ENCODE data around the gene DST.
A peak's percentile ranks its signal among the peaks of the same experiment; 100 is the strongest.

The DST gene

DNA sequence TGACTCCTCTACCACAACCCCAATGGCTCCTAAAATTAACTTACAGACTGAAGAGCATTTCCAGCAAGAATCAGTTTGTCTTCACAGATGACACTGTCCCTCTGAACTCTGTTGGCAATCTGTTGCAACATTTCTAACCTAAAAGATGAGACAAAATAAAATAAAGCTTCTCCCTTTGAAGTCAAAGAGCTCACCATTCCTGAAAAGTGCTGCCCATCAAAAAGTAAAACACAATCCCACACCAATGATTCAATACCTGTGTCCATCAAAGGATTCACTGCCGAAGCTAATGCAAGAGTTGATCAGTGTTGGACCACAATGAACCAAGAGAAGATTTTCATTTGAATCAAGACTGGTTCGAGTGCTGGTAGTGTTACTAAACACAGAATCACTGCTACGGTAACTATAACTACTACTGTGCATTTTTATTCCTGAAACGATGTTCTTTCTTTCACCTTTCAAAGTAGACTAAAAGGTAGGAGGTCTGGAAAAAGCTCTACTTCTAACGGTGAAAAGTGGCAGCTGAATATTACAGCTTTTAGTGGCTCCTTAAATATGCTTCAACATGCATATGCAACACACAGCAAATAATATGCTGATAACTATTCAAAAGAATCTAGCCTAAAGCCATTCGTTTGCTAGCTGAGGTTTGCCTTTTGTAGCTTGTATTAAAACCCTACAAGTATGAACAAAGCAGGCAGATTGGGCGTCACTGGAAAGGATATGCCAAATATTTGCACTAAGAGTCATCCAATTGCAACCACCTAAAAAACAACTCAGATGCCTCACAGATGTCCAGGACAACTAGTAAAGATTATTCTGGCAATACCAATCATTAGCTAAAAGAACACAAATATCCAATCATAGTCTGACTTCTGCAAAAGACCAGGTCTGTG lies at the start of gene DST:
TSS of gene DST (minus strand) at position 524 of the 896 bp plus-strand sequence.
- DNase-seq (ENCODE audit: low read depth) = peak; percentile 90

DNA sequence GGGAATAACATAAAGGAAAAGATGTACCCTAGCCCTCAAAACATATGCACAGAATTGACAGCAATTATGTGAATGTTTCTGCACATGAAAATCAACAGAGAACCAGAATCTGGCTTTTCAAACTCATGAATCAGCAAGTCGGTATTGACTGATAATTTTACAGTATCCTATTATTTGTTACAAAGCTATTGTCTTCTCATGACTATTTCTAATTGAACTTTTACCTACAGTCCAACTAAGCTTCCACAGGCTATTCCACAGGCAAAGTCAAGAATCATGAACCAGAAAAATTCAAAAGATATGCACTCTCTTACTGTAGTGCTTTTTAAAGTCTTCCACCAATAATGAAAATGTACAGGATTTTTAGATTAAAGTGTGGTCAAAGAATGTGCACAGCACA lies 49.1 kb upstream of the DST start:
- DNase-seq (ENCODE audit: low read depth) = no peak

DNA sequence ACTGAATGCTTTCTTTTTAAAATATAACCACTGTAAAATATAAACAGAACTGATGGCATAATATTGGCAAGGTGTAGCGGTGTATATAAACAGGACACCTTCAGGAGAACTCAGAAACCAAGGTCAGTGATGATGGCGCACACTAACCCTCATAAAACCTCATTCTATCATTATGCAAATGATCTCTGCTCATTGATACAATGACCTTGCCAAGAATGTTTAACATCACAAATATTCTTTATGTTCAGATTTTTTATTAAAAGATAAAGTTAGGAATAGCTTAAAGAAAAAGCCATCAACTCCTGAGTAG lies 48.6 kb upstream of the DST start:
- no peak for DNase-seq (ENCODE audit: low read depth)

DNA sequence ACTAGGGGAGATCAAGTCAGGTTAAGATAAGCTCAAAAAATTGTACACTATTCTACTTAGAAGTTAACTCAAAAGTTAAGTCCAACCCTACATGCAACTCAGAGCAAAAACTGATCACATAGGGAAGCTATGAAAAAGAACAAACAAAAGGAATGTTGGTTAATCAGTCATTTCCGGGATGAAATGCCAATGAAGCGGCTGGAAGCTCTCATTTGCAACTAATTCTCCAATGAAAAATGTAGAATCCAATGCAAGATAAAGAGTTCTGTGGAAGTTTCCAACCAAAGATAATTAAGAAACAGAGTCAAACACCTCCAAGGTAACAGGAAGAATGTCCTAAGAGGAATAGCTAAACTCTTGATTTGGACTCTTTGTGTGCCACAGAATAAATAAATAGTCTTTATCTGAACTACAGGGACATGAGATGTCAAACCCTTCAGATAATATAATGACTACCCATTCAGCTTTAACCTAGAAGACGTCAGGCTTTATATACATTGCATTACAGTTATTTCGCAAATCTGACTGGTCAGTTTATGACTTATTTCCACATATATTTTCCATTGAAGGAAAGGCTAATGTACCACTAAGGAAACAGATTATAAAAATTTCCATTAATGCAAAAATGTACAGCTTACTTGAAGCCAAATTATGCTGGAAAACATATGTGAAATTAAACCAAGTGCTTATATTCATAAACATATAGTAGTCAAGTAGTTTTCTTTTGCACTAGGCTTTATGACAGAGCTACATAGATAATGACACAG lies 48.0 kb upstream of the DST start:
- peak; percentile 50 for DNase-seq (ENCODE audit: low read depth)

DNA sequence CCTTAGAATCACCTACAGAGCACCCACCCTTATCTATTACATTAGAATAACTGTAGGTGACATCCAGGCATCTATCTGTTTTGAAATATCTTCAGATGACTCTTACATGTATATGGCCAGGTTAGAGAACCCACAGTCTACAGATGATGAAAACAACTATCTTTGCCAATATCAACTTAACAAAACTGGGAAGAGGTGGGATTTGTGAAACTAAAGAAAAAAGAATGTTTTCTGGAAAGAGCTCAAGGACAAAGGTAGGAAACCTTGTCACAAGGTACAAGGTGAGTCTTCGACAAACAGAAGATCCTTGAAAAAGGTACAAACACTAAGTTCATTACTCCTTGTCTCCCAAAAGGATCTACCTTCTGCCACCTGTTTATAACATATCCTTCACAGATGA lies 47.0 kb upstream of the DST start:
- DNase-seq (ENCODE audit: low read depth) = no peak

DNA sequence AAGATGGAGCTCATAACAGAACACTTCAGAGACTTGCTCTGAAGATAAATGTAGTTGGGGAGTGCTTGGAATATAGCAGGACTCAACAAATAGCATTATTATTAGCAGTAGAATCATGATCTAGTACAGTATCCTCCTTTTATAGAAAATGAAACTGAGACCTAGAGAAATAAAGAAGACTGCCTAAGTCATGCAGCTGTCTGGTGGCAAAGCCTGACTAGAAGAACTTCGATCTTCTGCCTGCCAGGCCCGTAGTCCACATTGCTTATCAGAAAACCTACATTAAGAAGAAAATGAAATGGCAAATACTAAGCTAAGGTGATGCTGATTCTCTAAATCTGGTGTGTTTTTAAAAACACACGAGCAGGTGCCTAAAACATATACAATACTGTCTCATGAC lies 46.4 kb upstream of the DST start:
- no peak for DNase-seq (ENCODE audit: low read depth)

DNA sequence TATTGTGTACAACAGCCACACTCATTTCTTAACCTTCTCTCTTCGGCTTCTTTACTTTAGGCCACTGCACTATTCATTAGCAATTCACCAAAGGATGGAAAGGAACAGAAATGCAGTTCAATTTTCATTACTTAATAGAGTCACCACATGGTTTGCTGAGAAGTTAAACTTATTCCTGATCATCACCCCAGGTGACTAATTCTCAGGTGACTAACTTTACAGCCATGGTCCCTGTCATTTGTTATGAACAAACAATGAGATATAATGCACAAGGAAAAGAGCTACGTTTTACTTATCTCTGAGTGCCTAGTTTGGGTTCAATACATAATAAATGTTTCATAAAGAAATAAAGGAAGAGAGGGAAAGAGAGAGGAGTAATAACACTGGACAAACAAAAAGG lies 45.8 kb upstream of the DST start:
- DNase-seq (ENCODE audit: low read depth) = no peak

DNA sequence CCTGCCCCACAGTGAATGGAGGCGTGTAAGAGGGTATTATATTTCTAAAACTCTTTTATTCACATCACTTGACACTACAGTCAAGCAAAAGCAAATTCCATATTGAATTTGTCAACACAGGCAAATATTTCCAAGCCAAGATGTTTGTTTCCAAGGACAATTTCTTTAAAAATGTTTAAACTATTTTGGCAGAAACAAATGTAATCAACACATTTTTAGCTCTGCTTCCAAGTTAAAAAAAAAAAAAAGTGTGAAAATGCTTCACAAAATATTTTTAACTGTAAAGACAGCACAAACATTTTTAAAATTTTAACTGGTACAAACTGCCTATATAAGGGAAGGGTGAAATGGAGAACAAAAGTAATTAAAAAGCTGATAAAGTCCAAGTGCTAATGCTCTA lies 44.9 kb upstream of the DST start:
- DNase-seq (ENCODE audit: low read depth) = no peak

DNA sequence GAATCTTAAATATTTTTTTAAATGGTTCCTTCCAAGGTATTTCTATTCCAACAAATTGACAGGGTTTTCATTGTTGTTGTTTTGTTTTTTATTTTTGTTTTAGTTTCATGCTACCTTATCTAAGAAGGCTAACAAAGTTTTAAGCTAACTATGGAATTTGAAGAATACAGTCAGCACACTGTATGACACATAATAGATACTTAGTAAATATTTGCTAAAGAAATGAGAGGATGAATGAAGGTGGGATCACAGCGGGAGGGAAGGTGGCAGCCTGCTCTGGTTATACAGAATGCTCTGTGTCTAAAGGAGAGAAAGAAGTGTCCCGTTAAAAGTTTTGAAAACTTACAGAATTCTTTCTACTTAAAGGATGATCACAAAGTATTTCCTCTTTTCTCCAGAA lies 43.7 kb upstream of the DST start:
- no peak for DNase-seq (ENCODE audit: low read depth)

DNA sequence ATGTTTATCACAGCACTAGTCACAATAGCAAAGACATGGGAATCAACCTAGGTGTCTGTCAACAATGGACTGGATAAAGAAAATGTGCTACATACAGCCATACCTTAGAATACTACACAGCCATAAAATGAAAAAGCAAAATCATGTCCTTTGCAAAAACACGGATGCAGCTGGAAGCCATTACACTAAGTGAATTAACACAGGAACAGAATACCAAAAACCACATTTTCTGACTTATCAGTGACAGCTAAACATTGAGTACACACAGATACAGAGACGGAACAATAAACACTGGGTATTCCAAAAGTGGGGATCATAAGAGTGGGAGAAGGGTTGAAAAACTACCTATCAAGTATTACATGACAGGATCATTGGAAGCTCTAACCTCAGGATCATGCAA lies 43.3 kb upstream of the DST start:
- no peak for DNase-seq (ENCODE audit: low read depth)

DNA sequence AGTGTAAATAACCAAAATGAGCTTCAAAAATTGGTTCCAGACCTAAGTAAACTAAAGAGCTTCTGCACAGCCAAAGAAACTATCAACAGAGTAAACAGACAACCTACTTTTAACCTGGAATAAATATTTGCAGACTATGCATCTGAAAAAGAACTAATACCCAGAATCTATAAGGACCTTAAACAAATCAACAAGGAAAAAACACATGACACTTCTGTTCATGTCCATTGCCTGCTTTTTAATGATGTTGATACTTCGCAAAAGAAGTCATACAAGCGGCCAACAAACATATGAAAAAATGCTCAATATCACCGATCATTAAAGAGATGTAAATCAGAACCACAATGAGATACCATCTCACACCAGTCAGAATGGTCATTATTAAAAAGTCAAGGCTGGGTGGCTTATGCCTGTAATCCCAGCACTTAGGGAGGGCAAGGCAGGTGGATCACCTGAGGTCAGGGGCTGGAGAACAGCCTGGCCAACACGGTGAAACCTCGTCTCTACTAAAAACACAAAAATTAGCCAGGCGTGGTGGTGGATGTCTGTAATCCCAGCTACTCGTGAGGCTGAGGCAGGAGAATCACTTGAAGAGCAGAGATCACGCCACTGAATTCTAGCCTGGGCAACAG lies 42.5 kb upstream of the DST start:
- no peak for DNase-seq (ENCODE audit: low read depth)

DNA sequence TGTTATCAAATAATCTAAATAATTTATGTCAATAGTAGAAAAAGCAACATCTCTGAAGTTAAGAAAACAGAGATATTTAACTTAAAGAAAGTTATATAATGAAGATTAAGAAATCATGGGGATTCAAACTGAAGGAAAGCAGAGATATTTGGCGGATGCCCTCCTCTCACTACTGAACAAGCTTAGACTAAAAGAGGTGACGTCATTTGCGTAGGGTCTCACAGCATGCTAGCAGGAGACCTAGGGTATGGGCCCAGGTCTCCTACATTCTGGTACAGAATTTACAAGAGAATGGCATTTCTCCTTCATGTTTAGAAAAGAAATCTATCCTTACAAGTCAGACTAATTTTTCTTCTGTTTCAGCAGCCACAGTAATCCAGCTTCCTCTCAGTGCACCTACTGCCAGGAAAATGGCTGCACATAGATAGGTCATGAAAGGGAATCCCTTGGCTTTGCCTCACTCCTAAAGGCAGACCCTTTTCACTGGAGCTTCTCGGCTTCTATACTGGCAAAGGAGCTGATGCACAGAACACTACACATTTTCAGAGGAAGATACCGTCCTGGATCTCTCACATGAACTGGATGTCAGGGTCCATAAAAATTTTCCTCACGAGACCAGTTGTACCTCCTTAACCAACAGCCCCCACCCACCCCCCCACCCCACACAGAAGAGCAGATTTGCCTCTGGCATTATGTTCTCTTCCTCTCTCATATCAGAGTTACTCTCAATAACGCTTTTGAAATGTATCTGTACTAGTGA lies 41.8 kb upstream of the DST start:
- DNase-seq (ENCODE audit: low read depth) = no peak

DNA sequence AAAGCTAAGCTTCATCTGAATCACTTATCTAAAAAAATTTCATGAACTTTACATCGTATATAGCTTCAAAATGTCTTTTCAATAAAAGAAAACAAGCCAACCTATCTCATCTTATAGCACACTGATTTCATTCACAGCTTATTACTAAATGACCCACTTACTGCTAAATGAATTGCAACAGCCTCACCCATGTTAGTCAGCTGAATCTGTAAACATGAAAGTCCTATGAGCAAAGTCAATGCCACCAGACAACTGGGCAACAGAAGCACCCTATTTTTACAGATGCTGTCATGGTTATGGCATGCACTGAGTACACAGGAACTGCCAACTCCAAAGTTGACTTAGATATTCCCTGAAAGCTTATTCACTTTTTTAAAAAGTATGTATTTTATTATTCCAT lies 41.2 kb upstream of the DST start:
- peak; percentile 66 for DNase-seq (ENCODE audit: low read depth)

DNA sequence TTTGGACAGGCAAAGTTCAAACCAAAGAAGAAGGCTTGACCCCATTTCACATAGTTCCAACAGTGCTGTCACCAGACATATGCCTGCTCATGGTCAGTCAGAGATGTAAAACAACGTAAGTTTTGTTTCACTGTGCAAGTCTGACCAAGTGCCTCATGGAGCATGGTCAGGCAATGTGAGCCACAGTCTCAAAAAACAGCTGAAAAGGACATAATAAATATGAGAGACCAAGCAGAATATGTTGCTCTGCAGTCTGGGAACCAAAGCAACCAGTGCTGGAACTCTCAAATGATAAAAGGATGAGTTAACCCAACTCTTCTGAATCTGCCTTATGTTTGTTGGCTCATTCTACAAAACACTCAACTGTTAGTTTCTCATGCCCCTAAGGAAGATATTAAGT lies 39.9 kb upstream of the DST start:
- no peak for DNase-seq (ENCODE audit: low read depth)

DNA sequence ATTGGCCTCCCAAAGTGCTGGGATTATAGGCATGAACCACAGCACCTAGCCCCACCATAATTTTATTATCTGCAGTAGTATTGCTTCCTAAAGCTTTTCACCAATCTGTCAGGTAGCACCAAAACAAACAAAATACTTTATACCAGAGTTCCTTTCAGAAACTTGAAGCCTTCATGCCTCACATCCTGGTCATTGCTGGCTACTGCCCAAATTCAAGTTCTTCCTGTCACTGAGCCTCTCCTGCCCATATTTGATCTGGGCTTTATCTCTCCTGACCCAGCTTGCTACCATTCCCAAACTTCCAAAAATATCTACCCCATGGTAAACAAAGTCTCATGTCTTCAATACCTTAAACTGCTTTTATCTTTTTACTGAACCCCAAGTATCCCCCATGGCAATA lies 34.9 kb upstream of the DST start:
- DNase-seq (ENCODE audit: low read depth) = no peak

DNA sequence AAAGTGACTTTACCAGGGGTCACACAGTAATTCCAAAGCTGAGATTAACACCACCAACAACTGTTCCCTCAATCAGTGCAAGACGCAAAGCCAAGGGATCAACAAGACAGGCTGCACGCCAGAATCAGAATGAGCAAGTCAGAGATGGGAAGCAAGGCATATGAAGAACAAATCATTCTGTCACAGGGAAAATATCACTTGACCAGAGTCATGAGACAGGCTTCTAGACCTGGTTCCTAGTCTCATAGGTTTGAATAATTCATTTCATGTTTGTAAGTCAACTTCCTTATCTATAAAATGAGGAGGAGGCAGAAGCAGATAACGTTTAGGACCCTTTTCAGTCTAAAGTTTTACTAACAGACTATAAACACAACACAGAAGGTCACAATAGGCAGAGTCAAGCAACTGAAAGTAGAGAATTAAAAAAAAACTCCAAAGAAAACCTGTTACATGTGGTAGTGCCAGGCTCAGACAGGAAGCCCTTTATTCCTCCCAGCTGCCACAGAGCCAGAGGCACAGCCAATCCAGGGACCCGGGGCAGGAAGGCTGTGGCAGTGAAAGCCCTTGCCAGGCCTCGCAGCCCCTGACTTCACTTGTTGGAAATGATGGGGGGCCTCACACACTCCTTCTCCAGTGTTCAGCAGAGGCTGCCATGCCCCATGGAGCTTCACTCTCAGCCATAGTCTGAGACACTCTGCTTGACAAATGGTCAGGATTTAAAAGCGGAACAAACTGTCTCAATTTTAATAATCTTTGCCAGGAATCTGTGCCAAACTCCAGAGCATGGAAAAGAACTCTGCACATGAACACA lies 29.2 kb upstream of the DST start:
- no peak for DNase-seq (ENCODE audit: low read depth)

DNA sequence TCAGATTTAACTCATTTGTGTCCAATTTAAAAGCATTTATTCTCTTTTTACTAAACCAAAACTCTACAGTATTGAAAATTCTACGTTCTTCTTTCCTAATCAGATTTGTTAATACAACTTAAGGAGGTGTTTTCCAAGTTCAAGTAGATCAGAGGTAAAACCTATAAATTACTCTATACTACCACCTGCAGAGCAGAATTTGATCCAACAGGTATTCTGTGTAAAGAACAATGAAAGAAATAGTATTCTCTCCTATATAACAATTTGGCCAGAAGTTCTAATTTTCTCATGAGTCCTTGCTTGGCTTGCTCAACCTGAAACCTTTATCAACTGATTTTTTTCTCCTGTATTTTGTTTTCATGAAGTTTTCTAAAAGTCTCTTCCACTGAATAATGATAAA lies 28.5 kb upstream of the DST start:
- DNase-seq (ENCODE audit: low read depth) = no peak

DNA sequence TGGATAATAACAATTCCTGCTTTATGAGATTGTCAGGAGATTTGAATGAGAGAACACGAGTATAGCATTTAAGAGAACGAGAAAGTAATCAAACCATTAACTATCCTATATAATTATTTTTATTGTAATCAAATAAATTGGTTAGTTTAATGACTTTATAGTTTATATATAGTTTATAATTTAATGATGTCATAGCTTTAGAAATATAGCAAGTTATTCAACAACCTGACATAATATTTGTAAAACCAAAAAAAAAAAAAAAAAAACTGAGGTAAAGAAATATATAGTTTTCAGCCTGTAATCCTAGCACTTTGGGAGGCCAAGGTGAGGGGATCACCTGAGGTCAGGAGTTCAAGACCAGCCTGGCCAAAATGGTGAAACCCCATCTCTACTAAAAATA lies 26.4 kb upstream of the DST start:
- no peak for DNase-seq (ENCODE audit: low read depth)

DNA sequence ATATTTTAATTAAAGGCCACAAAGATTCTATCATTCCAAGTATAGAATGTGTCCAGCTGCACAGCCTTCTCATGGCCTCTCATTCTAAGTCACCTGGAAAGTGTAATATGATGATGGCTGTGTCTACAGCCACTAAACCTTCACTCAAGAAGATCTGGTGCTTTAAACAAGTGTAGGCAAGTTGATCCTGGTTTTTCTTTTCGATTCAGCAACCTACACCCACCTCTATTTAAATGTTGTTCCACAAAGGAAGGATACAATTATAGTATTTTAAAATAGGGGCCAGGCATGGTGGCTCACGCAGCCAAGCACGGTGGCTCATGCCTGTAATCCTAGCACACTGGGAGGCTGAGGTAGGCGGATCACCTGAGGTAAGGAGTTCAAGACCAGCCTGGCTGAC lies 25.5 kb upstream of the DST start:
- DNase-seq (ENCODE audit: low read depth) = no peak

DNA sequence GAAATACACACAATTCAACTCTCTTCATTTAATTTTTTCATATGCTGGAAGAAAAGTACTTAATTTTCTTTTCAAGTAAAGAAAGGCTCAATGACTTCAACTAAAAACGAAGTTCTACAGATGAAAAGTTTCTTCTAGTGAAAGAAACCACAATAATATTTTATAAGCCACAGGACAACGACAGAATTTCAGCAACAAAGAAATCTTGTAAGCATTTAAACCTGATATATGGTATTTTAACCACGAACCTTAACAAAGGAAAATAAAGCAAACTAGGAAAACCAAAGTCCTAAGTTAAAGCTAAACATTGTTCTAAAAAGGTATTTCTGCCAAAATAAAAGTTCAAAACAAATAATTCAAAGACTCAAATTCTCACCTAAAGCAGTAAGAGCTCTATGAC lies 24.6 kb upstream of the DST start:
- DNase-seq (ENCODE audit: low read depth) = no peak

DNA sequence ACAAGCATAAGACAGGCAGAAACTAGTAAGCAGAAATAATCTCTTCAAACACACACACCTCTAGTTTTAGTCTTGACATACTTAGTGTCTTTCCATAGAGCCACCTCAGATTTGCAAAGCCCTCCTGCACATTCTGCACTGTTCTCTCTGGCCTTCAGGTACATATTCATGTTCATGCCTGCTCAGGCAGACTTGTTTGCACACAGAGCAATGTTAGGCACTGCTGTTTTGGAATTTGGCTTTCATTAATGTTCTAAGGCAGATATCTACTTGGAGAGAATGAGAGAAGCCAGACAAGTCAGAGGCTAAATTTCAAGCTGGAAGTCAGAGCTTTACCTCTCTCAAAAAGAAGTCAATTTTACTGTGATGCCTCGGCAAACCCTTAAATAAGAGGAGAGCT lies 21.3 kb upstream of the DST start:
- no peak for DNase-seq (ENCODE audit: low read depth)

DNA sequence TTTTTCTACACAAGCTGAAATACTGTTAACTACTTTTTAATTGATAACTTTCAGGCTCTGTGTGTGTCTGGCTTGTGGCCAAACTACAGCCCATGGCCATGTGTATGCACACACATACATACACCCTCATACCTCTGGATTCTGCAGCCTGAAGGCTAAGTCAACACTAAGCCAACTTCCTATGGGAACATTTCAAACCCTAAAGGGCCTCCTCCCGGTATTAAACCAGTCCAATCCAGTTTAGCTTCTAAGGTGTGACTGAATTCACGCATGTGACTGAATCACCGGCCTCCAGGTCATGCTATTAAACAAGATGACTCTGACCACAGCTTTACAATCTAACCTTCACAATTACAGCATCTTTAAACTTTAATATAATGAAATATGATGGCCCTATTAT lies 20.7 kb upstream of the DST start:
- DNase-seq (ENCODE audit: low read depth) = no peak
